LNCaP clone FGC (cell line): Measurements from ENCODE around the gene CDS2.

Experiments used
- DNase-seq: peaks from one replicate; pipeline ENCODE4 v3.0.0-alpha.2; 2011; ENCODE audit warnings: low read depth
- H3K4me3 ChIP-seq: 2 replicates; pipeline ENCODE4 v1.5.1; 2011; ENCODE audit warnings: mild to moderate bottlenecking, low read depth, low read length, control low read depth
- TF ChIP-seq, protein P1 (sequence below): IDR thresholded peaks from 2 replicates; pipeline ENCODE4 v1.5.1; 2012; ENCODE audit warnings: mild to moderate bottlenecking; ENCODE audit not compliant: control insufficient read depth, insufficient read depth; ENCODE audit errors: extremely low read depth

Gene CDS2

DNA sequence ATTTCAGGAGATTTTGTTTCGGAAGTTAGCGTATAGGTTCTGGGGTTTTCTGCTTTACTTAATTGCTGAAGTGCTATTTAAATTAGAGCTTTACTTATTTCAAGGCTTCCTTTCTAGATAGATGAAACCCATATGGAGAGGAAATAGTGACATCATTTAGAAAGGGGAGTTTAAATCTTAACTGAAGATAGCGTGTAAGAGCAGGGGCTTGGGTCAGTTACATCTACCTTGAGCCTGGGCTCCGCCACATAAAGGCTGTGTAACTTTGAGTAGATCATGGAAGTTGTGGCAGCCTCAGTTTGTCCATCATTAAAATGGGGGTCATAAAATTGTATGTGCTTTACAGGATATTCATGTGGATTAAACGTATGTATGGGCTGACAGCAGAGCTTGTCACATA is 4.7 kb downstream of the CDS2 start:
- TF ChIP-seq, protein P1, sequence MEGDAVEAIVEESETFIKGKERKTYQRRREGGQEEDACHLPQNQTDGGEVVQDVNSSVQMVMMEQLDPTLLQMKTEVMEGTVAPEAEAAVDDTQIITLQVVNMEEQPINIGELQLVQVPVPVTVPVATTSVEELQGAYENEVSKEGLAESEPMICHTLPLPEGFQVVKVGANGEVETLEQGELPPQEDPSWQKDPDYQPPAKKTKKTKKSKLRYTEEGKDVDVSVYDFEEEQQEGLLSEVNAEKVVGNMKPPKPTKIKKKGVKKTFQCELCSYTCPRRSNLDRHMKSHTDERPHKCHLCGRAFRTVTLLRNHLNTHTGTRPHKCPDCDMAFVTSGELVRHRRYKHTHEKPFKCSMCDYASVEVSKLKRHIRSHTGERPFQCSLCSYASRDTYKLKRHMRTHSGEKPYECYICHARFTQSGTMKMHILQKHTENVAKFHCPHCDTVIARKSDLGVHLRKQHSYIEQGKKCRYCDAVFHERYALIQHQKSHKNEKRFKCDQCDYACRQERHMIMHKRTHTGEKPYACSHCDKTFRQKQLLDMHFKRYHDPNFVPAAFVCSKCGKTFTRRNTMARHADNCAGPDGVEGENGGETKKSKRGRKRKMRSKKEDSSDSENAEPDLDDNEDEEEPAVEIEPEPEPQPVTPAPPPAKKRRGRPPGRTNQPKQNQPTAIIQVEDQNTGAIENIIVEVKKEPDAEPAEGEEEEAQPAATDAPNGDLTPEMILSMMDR = no peak
- DNase-seq = no peak
- no peak overlapping the region for H3K4me3 ChIP-seq

DNA sequence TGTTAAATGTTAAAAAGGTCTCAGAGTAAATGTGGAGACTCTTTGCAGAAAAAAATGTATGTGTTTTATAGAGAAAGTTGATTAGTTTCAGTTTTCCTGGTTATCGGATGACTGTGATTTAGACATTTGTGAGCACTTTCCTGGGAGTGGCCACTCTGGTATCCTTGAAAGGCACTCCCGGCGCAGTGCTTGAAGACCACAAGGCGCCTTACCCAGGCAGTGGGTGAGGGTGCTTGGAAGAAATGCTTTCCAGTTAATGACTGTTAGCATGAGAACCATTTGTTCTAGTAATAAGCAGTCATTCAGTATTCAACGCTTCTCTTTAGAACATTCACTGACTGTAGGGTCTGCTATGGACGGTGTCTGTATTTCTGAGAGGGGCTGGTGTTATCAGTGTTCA is 7.2 kb downstream of the CDS2 start:
- no peak overlapping the region for H3K4me3 ChIP-seq
- no peak for DNase-seq
- TF ChIP-seq, protein P1 = no peak

DNA sequence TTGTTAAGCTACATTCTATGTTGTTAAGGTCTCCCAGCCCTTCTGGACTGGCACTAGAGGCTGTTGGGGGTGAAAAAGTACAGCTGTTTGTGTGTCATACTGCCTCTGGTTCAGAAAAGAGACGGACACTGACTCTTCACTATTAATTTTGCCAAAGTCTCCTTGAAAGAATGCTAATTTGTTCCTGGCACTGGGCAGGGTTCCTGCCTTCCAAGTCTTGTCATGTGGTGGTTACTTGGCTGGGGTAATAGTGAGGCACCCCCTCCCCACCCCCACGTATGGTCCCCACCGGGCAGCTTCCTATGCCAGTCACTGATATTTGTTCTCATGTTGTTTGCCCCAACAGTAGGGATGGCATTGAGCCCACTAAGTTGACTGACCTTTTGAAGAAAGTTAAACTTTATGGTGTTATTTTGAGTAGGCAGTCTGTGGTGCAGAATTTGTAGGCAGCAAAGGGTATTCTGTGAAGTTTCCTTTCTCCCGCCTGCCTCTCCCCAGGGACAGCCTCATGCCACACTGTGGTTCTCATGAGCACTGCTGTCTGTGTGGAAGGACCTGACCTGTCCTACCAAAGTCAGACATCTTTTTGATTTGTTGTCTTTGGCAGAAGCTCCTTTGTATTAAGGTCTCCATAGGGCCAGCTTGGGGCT is 8.7 kb downstream of the CDS2 start:
- no peak overlapping the region for H3K4me3 ChIP-seq
- TF ChIP-seq, protein P1 = no peak
- DNase-seq = no peak

DNA sequence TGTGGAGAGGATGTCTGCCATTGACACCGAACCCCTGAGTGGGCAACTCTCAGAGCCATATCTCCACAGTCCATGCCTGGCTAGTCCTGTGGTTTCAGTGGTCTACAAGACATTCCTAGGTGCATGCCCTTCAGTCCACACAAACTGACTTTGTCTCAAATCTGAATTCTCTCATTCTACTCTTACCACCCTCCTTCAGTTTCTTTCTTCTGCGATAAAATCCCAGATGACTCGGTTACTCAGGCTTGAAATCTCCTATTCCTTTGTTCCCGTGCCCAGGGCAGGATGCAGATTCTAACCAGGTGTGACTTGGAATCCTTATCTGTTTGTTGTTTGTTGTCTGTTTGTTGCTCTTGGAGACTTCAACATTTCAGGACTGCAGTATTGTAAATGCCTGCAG is 9.3 kb downstream of the CDS2 start:
- DNase-seq = no peak
- no peak overlapping the region for H3K4me3 ChIP-seq
- TF ChIP-seq, protein P1 = no peak

DNA sequence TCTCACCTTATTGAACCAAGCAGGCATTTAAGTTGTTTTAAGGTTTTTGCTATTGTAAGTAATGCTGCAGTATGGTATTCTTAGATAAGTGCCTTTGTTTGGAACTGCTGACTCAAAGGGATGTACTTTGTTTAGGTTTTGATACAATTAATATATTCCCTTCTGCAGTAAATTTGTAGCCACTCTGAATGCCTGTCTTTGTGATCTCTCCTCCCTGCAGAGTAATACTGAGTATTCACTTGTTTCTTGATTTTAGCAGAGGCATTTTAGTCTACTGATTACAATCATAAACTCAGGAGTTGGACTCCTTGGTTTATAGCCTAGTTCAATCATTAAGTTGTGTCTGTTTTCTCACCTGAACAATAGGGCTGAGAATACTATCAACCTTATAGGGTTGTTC is 13.4 kb downstream of the CDS2 start:
- no peak for DNase-seq
- TF ChIP-seq, protein P1 = no peak
- no peak overlapping the region for H3K4me3 ChIP-seq

DNA sequence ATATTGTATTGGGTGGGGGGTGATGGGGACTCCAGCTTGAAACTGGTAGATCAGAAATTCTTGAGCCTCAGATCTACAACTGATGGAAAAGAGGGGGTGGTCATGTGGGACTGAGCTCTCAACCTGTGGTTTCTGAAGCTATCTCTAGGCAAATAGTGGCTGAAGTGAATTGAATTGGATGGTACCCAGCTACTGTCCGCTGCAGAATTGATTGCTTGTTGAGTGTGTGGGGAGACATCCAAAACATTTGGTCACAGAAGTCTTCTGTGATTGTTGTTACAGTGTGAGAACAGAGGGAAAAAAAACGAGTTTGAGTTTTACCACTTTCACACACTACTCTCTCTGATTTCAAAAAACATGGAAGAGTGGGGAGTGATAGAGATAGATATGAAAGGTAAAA is 14.8 kb downstream of the CDS2 start:
- no peak for DNase-seq
- TF ChIP-seq, protein P1 = no peak

DNA sequence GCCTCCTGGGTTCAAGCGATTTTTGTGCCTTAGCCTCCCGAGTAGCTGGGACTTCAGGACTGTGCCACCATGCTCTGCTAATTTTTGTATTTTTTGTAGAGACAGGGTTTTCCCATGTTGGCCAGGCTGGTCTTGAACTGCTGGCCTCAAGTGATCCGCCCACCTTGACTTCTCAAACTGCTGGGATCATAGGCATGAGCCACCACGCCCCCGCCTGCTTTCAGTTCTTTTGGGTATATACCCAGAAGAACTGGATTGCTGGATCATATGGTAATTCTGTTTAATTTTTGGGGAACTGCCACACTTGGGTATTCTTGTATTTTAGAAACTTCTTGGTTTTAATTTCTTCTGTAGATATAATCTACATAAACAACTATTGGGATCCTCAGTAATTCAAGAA is 17.0 kb downstream of the CDS2 start:
- no peak overlapping the region for H3K4me3 ChIP-seq
- no peak for DNase-seq
- TF ChIP-seq, protein P1 = no peak

More for the DNA sequence above, 14.8 kb downstream of the CDS2 start:
- no peak overlapping the region for H3K4me3 ChIP-seq
